Measurements from ENCODE around the gene L2HGDH.

- TF ChIP-seq CTCF (conservative IDR thresholded peaks at IDR 0.05; ENCODE audit: low read length), result no peak
- TF ChIP-seq EZH2phosphoT487 (IDR thresholded peaks at IDR 0.05; ENCODE audit: borderline replicate concordance, low read depth, low read length), result no peak
Observed at GRCh38 chr14:50340045-50340444, 28.0 kb upstream of the L2HGDH start.
